Common myeloid progenitor, CD34-positive (primary cell): ENCODE measurements around the gene HSPB9.

Experiments
- CTCF ChIA-PET: fragments of 350-600 bp; sonication (Branson Sonifier 250); formaldehyde crosslinking; loops from one replicate; lab custom pipeline; 2021; ENCODE audit warnings: antibody characterized with exemption; lab: Charles Lee
- POLR2A ChIA-PET: fragments of 350-600 bp; sonication (Branson Sonifier 250); formaldehyde crosslinking; loops from one replicate; lab custom pipeline; 2021; ENCODE audit warnings: antibody characterized with exemption; lab: Charles Lee
- DNase-seq, 3 donors: peaks; one replicate each; pipeline versions ENCODE4 v3.0.0 to v3.0.0-alpha.2; 2013
- H3K27ac ChIP-seq, 2 experiments: 1 replicate in 1 of 2; 2 replicates in 1 of 2; pipeline ENCODE4 v1.7.0; 2013; ENCODE audit warnings: inconsistent platforms in 2 of 2, low read length in 2 of 2, mild to moderate bottlenecking in 2 of 2, low read depth in 1 of 2, moderate library complexity in 1 of 2; ENCODE audit not compliant: severe bottlenecking in 2 of 2, insufficient read depth in 1 of 2, poor library complexity in 1 of 2
- H3K27me3 ChIP-seq, 5 experiments: replicated peaks in 2 of 5; 1 replicate in 3 of 5; 2 replicates in 2 of 5; pipeline versions ENCODE4 v1.6.1 to v1.7.0; 2013; ENCODE audit warnings: low read length in 4 of 5, mild to moderate bottlenecking in 2 of 5, moderate library complexity in 2 of 5, inconsistent platforms in 1 of 5; ENCODE audit not compliant: insufficient read depth in 5 of 5, control insufficient read depth in 4 of 5
- H3K36me3 ChIP-seq, 4 experiments: 1 replicate in 2 of 4; 2 replicates in 2 of 4; pipeline versions ENCODE4 v1.6.1 to v1.7.0; 2013; ENCODE audit warnings: low read length in 3 of 4, control low read depth in 1 of 4, mild to moderate bottlenecking in 1 of 4; ENCODE audit not compliant: control insufficient read depth in 4 of 4, insufficient read depth in 4 of 4
- H3K4me1 ChIP-seq, 4 experiments: 1 replicate in 3 of 4; 2 replicates in 1 of 4; pipeline versions ENCODE4 v1.6.1 to v1.7.1; 2013; ENCODE audit warnings: low read length in 3 of 4, mild to moderate bottlenecking in 3 of 4, control low read depth in 1 of 4, inconsistent platforms in 1 of 4, moderate library complexity in 1 of 4; ENCODE audit not compliant: control insufficient read depth in 4 of 4, insufficient read depth in 4 of 4; ENCODE audit errors: control extremely low read depth in 1 of 4
- H3K4me3 ChIP-seq, 7 experiments: 1 replicate in 4 of 7; 2 replicates in 3 of 7; pipeline versions ENCODE4 v1.5.1 to v1.7.0; 2013; ENCODE audit warnings: mild to moderate bottlenecking in 7 of 7, low read length in 6 of 7, moderate library complexity in 6 of 7, inconsistent platforms in 2 of 7, low read depth in 2 of 7, control low read depth in 1 of 7; ENCODE audit not compliant: insufficient read depth in 4 of 7, control insufficient read depth in 1 of 7; ENCODE audit errors: extremely low read depth in 1 of 7
- H3K9me3 ChIP-seq, 5 experiments: 1 replicate in 4 of 5; 2 replicates in 1 of 5; pipeline versions ENCODE4 v1.6.1 to v1.7.1; 2013; ENCODE audit warnings: low read length in 4 of 5, mild to moderate bottlenecking in 2 of 5, inconsistent platforms in 1 of 5, low read depth in 1 of 5, moderate library complexity in 1 of 5; ENCODE audit not compliant: control insufficient read depth in 4 of 5, insufficient read depth in 2 of 5; ENCODE audit errors: control extremely low read depth in 1 of 5
- WGBS: methylation state at CpG from one replicate; pipeline ENCODE4 v1.1.5; 2013; ENCODE audit not compliant: insufficient coverage; 5-methylcytosine and 5-hydroxymethylcytosine counted together

The HSPB9 gene

DNA sequence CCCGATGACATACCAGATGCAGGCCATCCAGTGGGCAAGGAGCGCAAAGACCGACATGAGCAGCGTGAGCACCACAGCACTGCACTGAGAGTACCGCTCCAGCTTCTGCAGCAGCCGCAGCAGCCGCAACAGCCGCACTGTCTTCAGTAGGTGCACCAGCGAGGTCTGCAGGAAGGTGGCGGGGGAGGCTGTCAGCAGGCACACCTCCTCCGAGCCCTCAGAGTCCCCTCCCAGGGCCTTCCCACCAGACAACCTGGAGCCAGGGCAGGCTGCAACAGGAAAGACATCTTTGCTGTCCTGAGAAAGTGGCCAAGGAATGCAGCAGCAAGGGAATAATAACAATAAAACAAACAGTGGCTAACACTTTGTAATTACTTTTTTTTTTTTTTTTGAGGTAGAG lies 49.2 kb downstream of the HSPB9 start:
- CTCF ChIA-PET, result no interaction called here
- POLR2A ChIA-PET, result no interaction called here
- WGBS, result 98% methylated on average over 9 of the region's 11 CpGs

More for the DNA sequence above, 49.2 kb downstream of the HSPB9 start:
- H3K4me3 ChIP-seq, result no peak overlapping the region
- no peak overlapping the region for H3K27ac ChIP-seq
- H3K27me3 ChIP-seq, result no peaks in the 10 kb centered on the region
- H3K9me3 ChIP-seq, result no peaks in the 10 kb centered on the region
- peaks cover 0 to 2% (median 0%) of the 10 kb centered on the region in 4 experiments for H3K4me1 ChIP-seq
- no peaks in the 10 kb centered on the region for H3K36me3 ChIP-seq
- DNase-seq, result no peak
